Thyroid gland (tissue), 4 donors: ENCODE results near the gene LPAR2. TPM values are rescaled to one million over a fixed set of nuclear protein-coding genes. Genes with fewer than 3 reads are reported as not detected.

ENCODE experiments used
- DNase-seq, 2 donors: peaks; one replicate each; pipeline ENCODE4 v3.0.0-alpha.2; 2019
- H3K27ac ChIP-seq, 3 donors: fragments of 200-600 bp; sonication (generic); 1 replicate in 2 of 3; 2 replicates in 1 of 3; pipeline ENCODE4 v1.5.1; 2016 to 2019; ENCODE audit warnings: mild to moderate bottlenecking in 1 of 3, moderate library complexity in 1 of 3
- H3K27me3 ChIP-seq: fragments of 200-600 bp; sonication (generic); one replicate; pipeline ENCODE4 v1.5.1; 2019
- H3K36me3 ChIP-seq, 2 donors: fragments of 200-600 bp; sonication (generic); one replicate each; pipeline ENCODE4 v1.5.1; 2016 to 2019
- H3K4me1 ChIP-seq, 2 donors: fragments of 200-600 bp; sonication (generic); one replicate each; pipeline ENCODE4 v1.5.1; 2017 to 2019
- H3K4me3 ChIP-seq, 3 donors: fragments of 200-600 bp; sonication (generic); replicated peaks in 1 of 3; 1 replicate in 2 of 3; 2 replicates in 1 of 3; pipeline ENCODE4 v1.5.1; 2016; ENCODE audit warnings: mild to moderate bottlenecking in 1 of 3
- H3K9me3 ChIP-seq: fragments of 200-600 bp; sonication (generic); one replicate; pipeline ENCODE4 v1.5.1; 2017
- POLR2A ChIP-seq, 2 donors: fragments of 450-650 bp; IDR thresholded peaks; one replicate each; pipeline ENCODE4 v1.6.1; 2017; ENCODE audit warnings: antibody characterized with exemption in 2 of 2, mild to moderate bottlenecking in 2 of 2, moderate library complexity in 1 of 2
- WGBS, 2 donors: methylation state at CpG; one replicate each; pipeline ENCODE4 v1.1.5; 2017; 5-methylcytosine and 5-hydroxymethylcytosine counted together
- intact Hi-C: fragments of 100-400 bp; cut with DNase I; formaldehyde crosslinking; loops from one replicate; pipeline ENCODE4 v1.15.1; 2023
- total RNA-seq, 4 donors: library from RNA; depleted of rRNA; stranded (reverse); fragments of >200 nt; gene quantifications; one replicate each; pipeline ENCODE4 v1.2.3, GENCODE V29; 2016
- TF ChIP-seq, protein P1 (sequence below), 6 experiments: fragments of 200-600 bp in 3 of 6; fragments of 450-650 bp in 3 of 6; sonication (generic) in 3 of 6; IDR thresholded peaks; one replicate each; pipeline ENCODE4 v1.5.1; 2016 to 2019; ENCODE audit warnings: antibody characterized with exemption in 6 of 6, mild to moderate bottlenecking in 2 of 6, inconsistent platforms in 1 of 6, moderate library complexity in 1 of 6

LPAR2 gene
- total RNA-seq, 4 donors from 2014 or later: 10.2 to 35.2 (median 22.9) TPM

GRCh38 chr19:19578252-19578651, 49.8 kb downstream of the LPAR2 start:
- DNase-seq: no peak
- 89 to 90% methylated on average over 6 of the region's 6 CpGs for WGBS, 2 donors
- TF ChIP-seq, protein P1, sequence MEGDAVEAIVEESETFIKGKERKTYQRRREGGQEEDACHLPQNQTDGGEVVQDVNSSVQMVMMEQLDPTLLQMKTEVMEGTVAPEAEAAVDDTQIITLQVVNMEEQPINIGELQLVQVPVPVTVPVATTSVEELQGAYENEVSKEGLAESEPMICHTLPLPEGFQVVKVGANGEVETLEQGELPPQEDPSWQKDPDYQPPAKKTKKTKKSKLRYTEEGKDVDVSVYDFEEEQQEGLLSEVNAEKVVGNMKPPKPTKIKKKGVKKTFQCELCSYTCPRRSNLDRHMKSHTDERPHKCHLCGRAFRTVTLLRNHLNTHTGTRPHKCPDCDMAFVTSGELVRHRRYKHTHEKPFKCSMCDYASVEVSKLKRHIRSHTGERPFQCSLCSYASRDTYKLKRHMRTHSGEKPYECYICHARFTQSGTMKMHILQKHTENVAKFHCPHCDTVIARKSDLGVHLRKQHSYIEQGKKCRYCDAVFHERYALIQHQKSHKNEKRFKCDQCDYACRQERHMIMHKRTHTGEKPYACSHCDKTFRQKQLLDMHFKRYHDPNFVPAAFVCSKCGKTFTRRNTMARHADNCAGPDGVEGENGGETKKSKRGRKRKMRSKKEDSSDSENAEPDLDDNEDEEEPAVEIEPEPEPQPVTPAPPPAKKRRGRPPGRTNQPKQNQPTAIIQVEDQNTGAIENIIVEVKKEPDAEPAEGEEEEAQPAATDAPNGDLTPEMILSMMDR (IDR thresholded peaks at IDR 0.05): no peak
- TF ChIP-seq POLR2A (IDR thresholded peaks at IDR 0.05): no peak
- Histone ChIP-seq H3K4me3 (no peak overlapping the region), H3K27me3 (no peaks in the 10 kb centered on the region), H3K9me3 (no peaks in the 10 kb centered on the region), H3K36me3 (no peaks in the 10 kb centered on the region), H3K4me1 (no peaks in the 10 kb centered on the region), H3K27ac (no peak overlapping the region)
- intact Hi-C loops: no loop called here

- no peaks in the 10 kb centered on the region for H3K9me3 ChIP-seq
- H3K4me3 ChIP-seq: no peak overlapping the region
- DNase-seq: no peak
- intact Hi-C loops: no loop called here
- H3K27ac ChIP-seq: no peak overlapping the region
- no peaks in the 10 kb centered on the region for H3K4me1 ChIP-seq
- WGBS, 2 donors: 75 to 80% methylated on average over 6 of the region's 6 CpGs
- no peak for TF ChIP-seq POLR2A (IDR thresholded peaks at IDR 0.05)
- TF ChIP-seq, protein P1 (IDR thresholded peaks at IDR 0.05): no peak
- peaks cover 0 to 3% of the 10 kb centered on the region in 2 donors for H3K36me3 ChIP-seq
- H3K27me3 ChIP-seq: no peaks in the 10 kb centered on the region
Observed at GRCh38 chr19:19575411-19575810, 52.6 kb downstream of the LPAR2 start.

Other genes with a start within 250 kb of the LPAR2 start
- 10 to 100 TPM; 33.2 to 82.4 (median 51.8) TPM for gene GATAD2A, start 222.5 kb downstream of the LPAR2 start, total RNA-seq
- gene TSSK6, start 112.7 kb downstream of the LPAR2 start, total RNA-seq: 1 to 10 TPM; 1.8 to 7.7 (median 3.8) TPM
- 100 to 1,000 TPM in 1 of 4 donors, 10 to 100 TPM in 3; 32.8 to 265 (median 63.6) TPM for gene NDUFA13, start 112.0 kb downstream of the LPAR2 start, total RNA-seq
- 1 to 10 TPM in 3 of 4 donors, not detected in 1; 1.9 to 7.2 (median 2.6) TPM for gene YJEFN3, start 99.3 kb downstream of the LPAR2 start, total RNA-seq
- 1 to 10 TPM in 3 of 4 donors, under 1 TPM in 1; 0.63 to 4.2 (median 2.4) TPM for gene CILP2, start 90.0 kb downstream of the LPAR2 start, total RNA-seq
- gene PBX4, start 9.5 kb downstream of the LPAR2 start, total RNA-seq: 10 to 100 TPM; 22.5 to 62.4 (median 38.4) TPM
- 10 to 100 TPM; 12.9 to 23.5 (median 17.3) TPM for gene GMIP, start 15.4 kb upstream of the LPAR2 start, total RNA-seq
- 100 to 1,000 TPM in 3 of 4 donors, 10 to 100 TPM in 1; 97.3 to 293 (median 129) TPM for gene ATP13A1, start 35.5 kb upstream of the LPAR2 start, total RNA-seq
- 10 to 100 TPM in 2 of 4 donors, 1 to 10 TPM in 2; 6.9 to 13.4 (median 11.3) TPM for gene ZNF101, start 40.6 kb upstream of the LPAR2 start, total RNA-seq
- gene ZNF14, start 104.9 kb upstream of the LPAR2 start, total RNA-seq: 10 to 100 TPM; 13.8 to 21.1 (median 17.7) TPM
- 100 to 1,000 TPM in 1 of 4 donors, 10 to 100 TPM in 3; 57.9 to 112 (median 76.5) TPM for gene ZNF506, start 193.5 kb upstream of the LPAR2 start, total RNA-seq
- gene ZNF253, start 237.7 kb upstream of the LPAR2 start, total RNA-seq: 10 to 100 TPM; 25.7 to 31.6 (median 27.2) TPM